ENCODE data around the gene SLAIN1.
"Not testable (repeated sequence)": the region's sequence is repeated elsewhere in the genome, so short reads cannot be mapped to it uniquely, and the experiment has no call there.

DNA sequence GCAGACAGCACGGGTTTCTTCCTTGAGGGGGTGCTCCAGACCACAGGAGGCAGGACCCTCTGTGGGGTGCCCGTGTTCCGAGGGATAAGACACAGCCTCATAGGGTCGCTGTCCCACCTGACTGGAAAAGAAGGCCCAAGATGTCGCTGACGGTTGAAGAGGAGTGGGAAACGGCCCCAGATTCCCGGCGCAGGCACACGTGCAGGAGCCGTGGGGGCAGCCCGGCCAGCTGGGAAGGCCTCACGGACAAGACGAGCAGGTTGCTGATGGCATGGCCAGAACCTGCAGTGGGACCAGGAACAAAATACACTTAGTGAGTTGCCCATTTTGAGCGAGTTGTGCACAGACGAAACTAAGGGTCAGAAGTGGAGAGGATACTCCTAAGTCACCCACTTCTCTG, 35.2 kb upstream of the SLAIN1 start:
- TF ChIP-seq CTCF, POLR2AphosphoS5 (IDR thresholded peaks at IDR 0.05): not testable (repeated sequence)

Data from suprapubic skin (tissue), 3 donors.